NCI-H345 (cell line): ENCODE results near the gene CCDC69.
"Not testable (repeated sequence)": the region's sequence is repeated elsewhere in the genome, so short reads cannot be mapped to it uniquely, and the experiment has no call there.

Source experiments
- DNase-seq: peaks from one replicate; lab custom pipeline; 2025; lab: John Stamatoyannopoulos, UW

CCDC69 gene

GRCh38 chr5:151223447-151224264 lies at the start of gene CCDC69:
TSS of gene CCDC69 (minus strand) at chr5:151224092. CDS start at chr5:151223970, 122 bp downstream.
- DNase-seq, result peak; percentile 39

DNA sequence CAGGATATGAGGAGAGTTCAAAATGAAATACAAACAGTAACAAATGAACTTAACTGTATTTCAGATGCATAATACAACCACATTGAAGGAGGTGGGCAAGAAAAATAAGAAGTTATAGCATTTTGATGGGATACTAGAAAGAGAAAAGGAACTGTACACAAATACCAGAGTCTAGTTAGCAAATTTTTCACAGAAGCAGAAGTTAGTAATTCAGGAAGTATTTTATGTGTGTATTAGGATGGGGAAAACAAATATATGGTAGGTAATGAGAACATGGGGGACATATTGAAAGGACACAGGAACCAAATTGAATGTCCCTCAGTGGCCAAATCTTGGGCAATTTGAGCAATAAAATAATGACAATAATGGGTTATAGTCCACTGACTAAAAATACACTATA lies 47.4 kb upstream of the CCDC69 start:
- no peak for DNase-seq

- no peak for DNase-seq
Measured at GRCh38 chr5:151270599-151270998, 46.7 kb upstream of the CCDC69 start.

DNA sequence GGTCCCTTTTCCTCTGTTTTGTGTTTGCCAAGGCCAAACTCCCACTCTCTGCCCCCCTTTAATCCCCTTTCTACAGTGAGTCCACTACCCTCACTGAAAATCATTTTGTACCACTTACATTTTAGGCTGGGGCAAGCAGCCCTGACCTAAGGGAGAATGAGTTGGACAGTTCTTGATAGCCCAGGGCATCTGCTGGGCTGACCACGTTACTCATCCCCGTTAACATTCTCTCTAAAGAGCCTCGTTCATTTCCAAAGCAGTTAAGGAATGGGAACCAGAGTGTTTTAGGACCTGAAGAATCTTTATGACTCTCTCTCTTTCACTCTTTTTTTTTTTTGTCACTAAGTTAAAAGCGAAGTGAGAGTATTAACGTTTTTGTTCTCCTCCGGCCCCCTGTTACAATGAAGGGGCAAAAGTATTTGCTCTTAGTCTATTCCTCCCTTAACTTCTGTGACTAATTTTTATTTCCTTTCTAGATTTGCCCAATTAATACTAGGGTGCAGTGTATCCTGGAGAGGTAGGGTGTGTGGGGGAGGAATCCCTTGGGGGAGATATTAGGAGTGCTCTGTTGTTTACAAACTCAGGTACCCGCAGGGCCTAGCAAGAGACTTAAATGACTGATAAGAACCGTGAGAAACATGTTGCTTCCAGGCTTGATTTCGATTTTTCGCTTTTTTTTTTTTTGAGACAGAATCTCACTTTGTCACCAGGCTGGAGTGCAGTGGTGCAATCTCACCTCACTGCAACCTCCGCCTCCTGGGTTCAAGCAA lies 43.8 kb upstream of the CCDC69 start:
- no peak for DNase-seq

DNA sequence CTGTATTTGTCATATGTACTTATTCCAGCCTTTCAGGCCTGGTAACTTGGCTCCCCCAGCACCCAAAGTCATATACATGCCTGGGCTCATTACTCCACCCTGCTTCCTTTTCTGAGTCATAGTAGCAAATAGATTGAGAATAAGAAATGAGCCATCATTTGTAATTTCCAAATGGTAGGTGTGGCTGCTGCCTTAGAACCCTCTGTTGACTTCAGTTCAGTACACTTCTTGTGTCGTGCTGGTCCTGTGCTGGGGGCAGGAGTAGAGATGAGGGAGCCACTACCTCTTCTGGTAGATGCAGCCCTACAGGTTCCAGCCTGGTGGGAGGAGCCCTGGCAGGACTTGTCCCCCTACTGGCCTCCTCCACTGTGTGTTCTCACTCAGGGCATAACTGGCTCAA lies 40.2 kb upstream of the CCDC69 start:
- no peak for DNase-seq

DNA sequence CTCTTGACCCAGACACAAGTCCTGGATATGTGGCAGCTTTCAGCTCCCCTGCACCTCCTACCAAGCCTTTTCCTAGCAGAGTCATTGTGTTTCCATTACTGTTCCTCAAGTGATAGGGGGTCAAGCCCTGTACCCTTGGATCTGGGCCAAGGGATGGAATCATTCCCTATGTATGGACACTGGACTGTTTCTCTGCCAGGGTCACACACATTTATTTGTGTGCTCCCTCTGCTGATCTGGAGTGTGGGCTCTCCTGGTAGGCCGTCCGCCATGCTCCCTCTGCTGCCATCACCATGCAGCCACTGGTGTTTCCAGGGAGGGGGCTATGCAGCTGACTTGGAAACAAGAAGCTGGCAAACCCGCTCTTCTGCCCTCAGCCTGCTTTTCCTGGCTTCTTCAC lies 38.6 kb upstream of the CCDC69 start:
- DNase-seq, result no peak

DNA sequence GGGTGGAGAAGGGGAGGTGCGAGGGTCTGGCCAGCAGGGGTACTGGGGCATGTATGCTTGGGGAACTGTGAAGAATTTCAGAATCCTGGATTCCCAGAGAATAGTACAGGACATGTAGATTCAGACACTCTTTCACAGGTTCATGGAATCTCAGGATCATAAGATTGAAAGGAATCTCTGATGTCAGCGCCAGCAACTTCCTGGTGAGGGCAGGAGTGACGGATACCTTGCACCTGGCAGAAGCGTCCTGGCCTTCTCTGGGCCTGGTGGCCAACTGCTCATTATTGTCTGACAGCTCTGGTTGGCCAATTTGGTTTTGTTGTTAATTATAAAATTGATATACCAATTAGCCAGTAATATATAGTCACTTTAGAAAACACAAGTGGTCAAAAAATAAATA lies 36.0 kb upstream of the CCDC69 start:
- DNase-seq, result no peak

- no peak for DNase-seq
Measured at GRCh38 chr5:151258816-151259215, 34.9 kb upstream of the CCDC69 start.

DNA sequence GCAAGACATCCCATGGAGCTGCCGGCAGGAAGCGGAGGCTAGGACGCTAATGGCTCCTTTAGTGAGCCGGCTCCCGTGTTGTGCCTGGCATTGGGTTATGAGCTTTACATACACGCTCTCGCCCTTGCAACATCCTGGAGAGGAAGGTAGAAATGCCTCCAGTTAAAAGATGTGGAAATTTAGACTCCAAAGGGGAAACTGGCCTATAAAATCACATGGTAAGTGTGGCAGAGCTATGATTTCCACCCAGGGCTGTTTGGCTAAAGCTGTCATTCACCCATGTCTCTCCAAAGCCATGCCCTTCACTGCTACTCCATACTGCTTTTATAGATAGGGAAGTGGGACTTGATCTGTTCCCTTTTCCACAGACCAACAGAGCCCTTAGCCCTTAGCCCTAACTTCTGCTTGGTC lies 34.3 kb upstream of the CCDC69 start:
- no peak for DNase-seq

- DNase-seq, result no peak
Measured at GRCh38 chr5:151257731-151258181, 33.9 kb upstream of the CCDC69 start.

GRCh38 chr5:151255621-151256286 lies 31.9 kb upstream of the CCDC69 start:
- DNase-seq, result no peak

DNA sequence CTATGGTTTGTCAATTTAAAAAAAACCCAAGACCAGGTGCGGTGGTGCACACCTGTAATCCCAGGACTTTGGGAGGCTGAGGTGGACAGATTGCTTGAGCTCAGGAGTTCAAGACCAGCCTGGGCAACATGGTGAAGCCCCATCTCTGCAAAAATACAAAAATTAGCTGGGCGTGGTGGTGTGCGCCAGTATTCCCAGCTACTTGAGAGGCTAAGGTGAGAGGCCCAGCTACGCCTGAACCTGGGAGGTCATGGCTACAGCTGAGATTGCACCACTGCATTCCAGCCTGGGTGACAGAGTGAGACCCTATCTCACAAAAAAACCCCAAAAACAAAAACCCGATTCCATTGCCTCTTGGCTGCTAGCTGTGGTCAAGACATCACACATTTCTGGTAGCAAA lies 31.1 kb upstream of the CCDC69 start:
- not testable (repeated sequence) for DNase-seq

- no peak for DNase-seq
Measured at GRCh38 chr5:151254556-151254955, 30.7 kb upstream of the CCDC69 start.

GRCh38 chr5:151253605-151253950 lies 29.7 kb upstream of the CCDC69 start:
- no peak for DNase-seq

GRCh38 chr5:151252762-151253604 lies 29.1 kb upstream of the CCDC69 start, which contains the start of gene GM2A:
TSS of gene GM2A (plus strand) at chr5:151253185. CDS start at chr5:151253217, 32 bp downstream.
- peak; percentile 99 for DNase-seq

- no peak for DNase-seq
Measured at GRCh38 chr5:151251621-151252020, 27.7 kb upstream of the CCDC69 start.

- no peak for DNase-seq
Measured at GRCh38 chr5:151251001-151251551, 27.2 kb upstream of the CCDC69 start.

DNA sequence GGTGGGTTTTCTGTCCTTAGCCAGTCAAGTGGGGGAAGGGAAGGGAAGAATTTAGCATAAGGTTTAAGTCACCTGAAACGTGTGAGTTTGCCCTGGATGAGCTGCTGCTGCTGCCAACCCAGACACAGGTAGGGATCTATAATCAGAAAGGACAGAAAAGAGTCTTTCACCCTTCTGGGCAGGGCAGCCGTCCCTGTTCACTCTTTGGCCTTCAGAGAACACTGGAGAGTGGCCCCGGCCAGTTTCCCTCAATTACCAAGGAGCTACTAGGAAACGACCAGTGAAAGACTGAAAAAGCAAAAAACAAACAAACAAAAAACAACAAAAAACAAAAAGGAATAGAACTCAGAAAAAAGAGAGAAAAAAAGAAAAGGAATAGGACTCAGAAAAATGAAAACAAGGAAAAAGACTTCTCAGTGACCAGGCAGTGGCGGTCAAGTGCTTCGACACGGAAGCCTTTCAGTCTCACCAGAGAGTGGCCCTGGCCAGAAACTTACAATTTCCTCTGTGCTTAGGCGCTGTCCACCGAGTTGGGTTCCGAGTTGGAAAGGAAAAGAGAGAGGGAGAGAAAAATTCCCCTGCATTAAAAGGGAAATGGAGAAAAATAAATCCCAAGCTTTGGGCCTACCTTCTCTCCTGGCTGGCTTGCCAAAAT lies 26.6 kb upstream of the CCDC69 start:
- no peak for DNase-seq

DNA sequence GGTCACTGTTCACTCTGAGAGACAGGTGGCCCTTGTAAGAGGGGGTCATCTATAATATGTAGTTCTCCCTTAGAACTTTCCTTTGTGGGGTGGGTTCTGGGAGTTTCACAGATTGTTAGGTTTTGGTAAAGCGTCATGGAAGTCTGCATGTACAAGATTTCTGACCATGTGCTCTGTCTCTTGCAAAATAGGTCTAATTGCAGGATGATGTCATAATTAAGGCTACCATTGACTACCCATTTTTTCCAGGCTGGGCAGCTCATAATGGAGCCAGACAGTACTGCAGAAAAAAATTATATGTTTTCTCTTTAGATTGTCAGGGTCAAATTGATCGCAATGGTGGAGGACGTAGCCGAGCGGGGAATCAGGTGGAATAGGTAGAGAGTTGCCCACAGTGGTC lies 25.4 kb upstream of the CCDC69 start:
- no peak for DNase-seq

DNA sequence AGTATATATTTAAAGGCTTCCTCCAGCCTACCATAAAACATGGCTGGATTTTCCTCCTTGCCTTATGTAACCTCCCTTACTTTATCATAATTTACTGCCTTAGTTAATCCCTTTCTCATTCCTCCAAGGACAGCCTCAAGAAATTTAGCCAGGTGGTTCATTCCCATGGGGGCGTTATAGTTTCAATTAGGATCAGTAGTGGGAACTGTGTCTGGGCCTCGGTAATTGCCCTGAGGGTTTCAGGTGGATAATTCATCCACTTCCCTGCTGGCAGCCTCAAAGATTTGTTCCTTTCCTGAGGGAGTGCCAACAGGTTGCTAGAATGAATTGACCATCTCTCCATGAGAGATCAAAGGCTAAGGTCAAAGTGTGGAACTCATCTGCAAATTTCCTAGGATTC lies 24.8 kb upstream of the CCDC69 start:
- no peak for DNase-seq

- no peak for DNase-seq
Measured at GRCh38 chr5:151245680-151246219, 21.9 kb upstream of the CCDC69 start.
